Left ventricle myocardium inferior (tissue), 1 donor: ENCODE results near the gene CDYL. TPM values are rescaled to one million over a fixed set of nuclear protein-coding genes. Genes with fewer than 3 reads are reported as not detected.

ENCODE experiments used
- DNase-seq: peaks from one replicate; pipeline ENCODE4 v3.0.0-alpha.2; 2020
- H3K27ac ChIP-seq: fragments of 200-600 bp; replicated peaks from 2 replicates; pipeline ENCODE4 v1.8.0; 2021
- H3K27me3 ChIP-seq: fragments of 200-600 bp; 2 replicates; pipeline ENCODE4 v1.8.0; 2021; ENCODE audit warnings: low read depth
- H3K36me3 ChIP-seq: fragments of 200-600 bp; 2 replicates; pipeline ENCODE4 v1.8.0; 2021
- H3K4me1 ChIP-seq: fragments of 200-600 bp; 2 replicates; pipeline ENCODE4 v1.8.0; 2021
- H3K4me3 ChIP-seq: fragments of 200-600 bp; 2 replicates; pipeline ENCODE4 v1.8.0; 2021; ENCODE audit warnings: mild to moderate bottlenecking, moderate library complexity
- H3K9me3 ChIP-seq: fragments of 200-600 bp; replicated peaks from 2 replicates; pipeline ENCODE4 v1.8.0; 2021
- CTCF ChIP-seq: fragments of 200-600 bp; IDR thresholded peaks from 2 replicates; pipeline ENCODE4 v1.8.0; 2021; ENCODE audit warnings: antibody characterized with exemption, mild to moderate bottlenecking, borderline replicate concordance
- intact Hi-C: fragments of 100-400 bp; cut with micrococcal nuclease; formaldehyde crosslinking; loops from one replicate; pipeline ENCODE4 v1.11.0; 2022
- total RNA-seq: library from RNA; stranded (reverse); fragmentation: NEBNext Ultra II Directional; extraction: Animal tissue kit (Norgen Biotek cat#: 25700); gene quantifications from one replicate; pipeline ENCODE4 v1.2.1, GENCODE V29; 2021
- donor health status: DM: no; HTN: yes; CAD: no; lungs with severe emphysema.

Gene CDYL
- total RNA-seq, 1 donor from 2014 or later, result 27.7 TPM

GRCh38 chr6:4890627-4891026 is 114.4 kb downstream of the CDYL start:
- intact Hi-C loops, result no loop called here

GRCh38 chr6:4891141-4891540 is 114.9 kb downstream of the CDYL start:
- Histone ChIP-seq H3K9me3 (peaks cover 6% of the 10 kb centered on the region), H3K27me3 (no peaks in the 10 kb centered on the region), H3K36me3 (peaks cover 27% of the 10 kb centered on the region), H3K4me3 (no peak overlapping the region), H3K27ac (no peak overlapping the region), H3K4me1 (peaks cover 17% of the 10 kb centered on the region)
- intact Hi-C loops, result no loop called here
- TF ChIP-seq CTCF, result no peak
- DNase-seq, result no peak

More at GRCh38 chr6:4890627-4891026, 114.4 kb downstream of the CDYL start:
- peaks cover 6% of the 10 kb centered on the region for H3K9me3 ChIP-seq
- H3K4me1 ChIP-seq, result peaks cover 17% of the 10 kb centered on the region
- no peak overlapping the region for H3K27ac ChIP-seq
- no peak overlapping the region for H3K4me3 ChIP-seq
- no peaks in the 10 kb centered on the region for H3K27me3 ChIP-seq
- H3K36me3 ChIP-seq, result peaks cover 27% of the 10 kb centered on the region
- TF ChIP-seq CTCF, result no peak
- DNase-seq, result no peak

- peaks cover 17% of the 10 kb centered on the region for H3K4me1 ChIP-seq
- H3K36me3 ChIP-seq, result peaks cover 33% of the 10 kb centered on the region
- DNase-seq, result no peak
- H3K4me3 ChIP-seq, result no peak overlapping the region
- no peak overlapping the region for H3K27ac ChIP-seq
- no peak for TF ChIP-seq CTCF
- no peaks in the 10 kb centered on the region for H3K27me3 ChIP-seq
- H3K9me3 ChIP-seq, result no peaks in the 10 kb centered on the region
- intact Hi-C loops, result no loop called here
Observed at GRCh38 chr6:4892785-4893485, 116.7 kb downstream of the CDYL start.

GRCh38 chr6:4894049-4894448 is 117.8 kb downstream of the CDYL start:
- no peaks in the 10 kb centered on the region for H3K27me3 ChIP-seq
- peaks cover 6% of the 10 kb centered on the region for H3K9me3 ChIP-seq
- peaks cover 17% of the 10 kb centered on the region for H3K4me1 ChIP-seq
- no peak for DNase-seq
- no peak overlapping the region for H3K4me3 ChIP-seq
- H3K27ac ChIP-seq, result no peak overlapping the region
- TF ChIP-seq CTCF, result no peak
- intact Hi-C loops, result no loop called here
- peaks cover 43% of the 10 kb centered on the region for H3K36me3 ChIP-seq

GRCh38 chr6:4895971-4896370 is 119.8 kb downstream of the CDYL start:
- peaks cover 48% of the 10 kb centered on the region for H3K36me3 ChIP-seq

More at GRCh38 chr6:4895971-4896370, 119.8 kb downstream of the CDYL start:
- intact Hi-C loops, result no loop called here
- Histone ChIP-seq H3K27ac (no peak overlapping the region), H3K4me1 (no peaks in the 10 kb centered on the region), H3K4me3 (no peak overlapping the region), H3K27me3 (no peaks in the 10 kb centered on the region), H3K9me3 (peaks cover 12% of the 10 kb centered on the region)
- no peak for TF ChIP-seq CTCF
- no peak for DNase-seq
